Brain microvascular endothelial cell (primary cell): ENCODE data around the gene NRXN3.

Experiments
- DNase-seq: peaks from one replicate; pipeline ENCODE4 v3.0.0-alpha.2; 2020
- H3K27ac ChIP-seq: fragments of 250-450 bp; sonication (Bioruptor Pico); 2 replicates; pipeline ENCODE4 v1.5.1; 2020; ENCODE audit warnings: mild to moderate bottlenecking, moderate library complexity
- H3K27me3 ChIP-seq: fragments of 250-450 bp; sonication (Bioruptor Pico); replicated peaks from 2 replicates; pipeline ENCODE4 v1.5.1; 2020; ENCODE audit warnings: mild to moderate bottlenecking
- H3K36me3 ChIP-seq: fragments of 250-450 bp; sonication (Bioruptor Pico); replicated peaks from 2 replicates; pipeline ENCODE4 v1.5.1; 2020; ENCODE audit warnings: mild to moderate bottlenecking
- H3K4me3 ChIP-seq: 2 replicates; pipeline ENCODE4 v1.5.1; 2011; ENCODE audit warnings: low read depth, mild to moderate bottlenecking, control low read depth, low read length, moderate library complexity
- CTCF ChIP-seq: IDR thresholded peaks from 2 replicates; pipeline ENCODE4 v1.5.1; 2011; ENCODE audit warnings: low read depth, mild to moderate bottlenecking, moderate library complexity, low read length, control low read depth, inconsistent platforms; ENCODE audit errors: missing control alignments
- in situ Hi-C: cut with HindIII; loops from 2 replicates; pipeline ENCODE4 v1.10.0; 2017; ENCODE audit warnings: low sequenced_read_pairs, low pct_ligation_motif_present

Gene NRXN3

DNA sequence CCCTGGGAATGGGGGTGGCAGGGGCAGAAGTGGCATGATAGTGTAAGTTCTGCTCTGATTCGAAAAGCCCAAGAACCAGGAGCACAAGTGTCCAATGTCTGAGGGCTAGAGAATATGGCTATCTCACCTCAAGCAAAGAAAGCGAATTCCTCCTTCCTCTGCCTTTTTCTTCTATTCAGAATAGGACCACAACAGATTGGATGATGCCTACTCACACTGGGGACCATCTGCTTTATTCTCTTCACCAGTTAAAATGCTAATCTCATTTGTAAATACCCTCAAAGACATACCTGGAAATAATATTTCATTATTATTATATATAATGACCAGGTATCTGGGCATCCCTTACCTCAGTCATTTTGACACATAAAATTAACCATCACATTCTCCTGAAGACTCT lies 808.7 kb downstream of the NRXN3 start:
- Histone ChIP-seq H3K4me3 (no peak overlapping the region), H3K36me3 (no peaks in the 10 kb centered on the region), H3K27me3 (no peaks in the 10 kb centered on the region), H3K27ac (no peak overlapping the region)
- in situ Hi-C loops: no loop called here
- DNase-seq: no peak
- no peak for TF ChIP-seq CTCF

- no peak overlapping the region for H3K4me3 ChIP-seq
- no peak for TF ChIP-seq CTCF
- no peak for DNase-seq
- no peaks in the 10 kb centered on the region for H3K36me3 ChIP-seq
- H3K27me3 ChIP-seq: no peaks in the 10 kb centered on the region
- H3K27ac ChIP-seq: no peak overlapping the region
- in situ Hi-C loops: no loop called here
These were observed 812.4 kb downstream of the NRXN3 start for GRCh38 chr14:78982551-78982950.

GRCh38 chr14:78983126-78983525 lies 813.0 kb downstream of the NRXN3 start:
- no peaks in the 10 kb centered on the region for H3K36me3 ChIP-seq
- H3K27ac ChIP-seq: no peak overlapping the region
- H3K4me3 ChIP-seq: no peak overlapping the region
- in situ Hi-C loops: no loop called here
- H3K27me3 ChIP-seq: no peaks in the 10 kb centered on the region
- TF ChIP-seq CTCF: no peak
- DNase-seq: peak; percentile 36

DNA sequence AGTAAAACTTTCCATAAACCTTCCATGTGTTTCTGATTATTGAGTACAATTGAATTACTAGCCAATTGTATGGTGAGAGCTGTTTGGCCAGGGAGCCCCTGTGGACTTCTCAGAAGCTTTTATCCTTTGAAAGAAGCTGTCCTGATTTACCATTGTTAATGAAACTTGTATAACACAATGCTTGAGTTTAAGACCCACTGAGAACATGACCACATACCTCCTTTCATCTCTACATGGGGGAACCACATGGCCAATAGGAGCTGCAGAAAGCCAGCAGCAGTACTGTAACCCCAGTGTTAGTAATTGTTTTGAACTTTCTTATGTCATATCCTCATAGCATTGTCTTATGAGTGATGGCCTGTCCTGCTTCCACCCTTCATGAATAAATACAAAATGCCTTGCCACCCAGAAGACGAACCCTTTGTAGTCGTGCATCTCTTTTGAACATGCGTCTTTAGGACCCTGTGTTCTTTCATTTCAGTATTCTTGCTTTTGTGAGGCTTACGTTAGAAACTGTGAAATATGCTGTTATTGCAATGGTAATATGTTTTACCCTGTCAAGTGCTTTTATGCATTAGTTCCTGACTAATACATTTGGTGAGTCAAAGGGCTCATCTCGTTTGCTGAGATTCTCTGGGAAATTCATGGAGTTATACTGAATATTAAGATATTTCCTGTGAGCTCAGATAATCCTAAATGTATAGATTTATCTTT lies 815.7 kb downstream of the NRXN3 start:
- DNase-seq: peak; percentile 31
- Histone ChIP-seq H3K4me3 (no peak overlapping the region), H3K27ac (no peak overlapping the region), H3K36me3 (no peaks in the 10 kb centered on the region), H3K27me3 (no peaks in the 10 kb centered on the region)
- in situ Hi-C loops: no loop called here
- no peak for TF ChIP-seq CTCF

GRCh38 chr14:78986989-78987388 lies 816.8 kb downstream of the NRXN3 start:
- Histone ChIP-seq H3K27me3 (no peaks in the 10 kb centered on the region), H3K27ac (no peak overlapping the region), H3K4me3 (no peak overlapping the region), H3K36me3 (no peaks in the 10 kb centered on the region)
- in situ Hi-C loops: no loop called here
- no peak for DNase-seq
- no peak for TF ChIP-seq CTCF

DNA sequence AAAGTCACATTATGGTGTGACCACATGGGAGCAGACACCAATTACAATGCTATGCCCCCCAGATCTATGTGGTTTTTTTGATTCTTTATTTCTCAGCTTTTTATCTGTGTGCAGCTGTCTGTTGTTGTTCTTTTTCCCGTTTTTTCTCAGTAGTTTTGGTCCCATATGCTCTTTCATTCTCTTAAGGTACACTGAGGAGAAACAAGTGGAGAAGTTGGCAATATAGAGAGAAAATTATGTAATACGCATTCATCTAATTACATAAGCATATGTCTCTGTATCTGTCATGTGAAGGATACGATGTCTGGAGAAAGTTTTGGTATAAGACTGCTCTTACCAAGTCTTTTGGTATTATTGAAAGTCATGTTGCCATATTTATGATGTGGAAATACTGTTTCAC lies 819.0 kb downstream of the NRXN3 start:
- DNase-seq: no peak
- no peaks in the 10 kb centered on the region for H3K27me3 ChIP-seq
- TF ChIP-seq CTCF: no peak
- no peak overlapping the region for H3K4me3 ChIP-seq
- no peak overlapping the region for H3K27ac ChIP-seq
- no peaks in the 10 kb centered on the region for H3K36me3 ChIP-seq
- in situ Hi-C loops: no loop called here
